ENCODE data around the gene ZDHHC18.

The ZDHHC18 gene

DNA sequence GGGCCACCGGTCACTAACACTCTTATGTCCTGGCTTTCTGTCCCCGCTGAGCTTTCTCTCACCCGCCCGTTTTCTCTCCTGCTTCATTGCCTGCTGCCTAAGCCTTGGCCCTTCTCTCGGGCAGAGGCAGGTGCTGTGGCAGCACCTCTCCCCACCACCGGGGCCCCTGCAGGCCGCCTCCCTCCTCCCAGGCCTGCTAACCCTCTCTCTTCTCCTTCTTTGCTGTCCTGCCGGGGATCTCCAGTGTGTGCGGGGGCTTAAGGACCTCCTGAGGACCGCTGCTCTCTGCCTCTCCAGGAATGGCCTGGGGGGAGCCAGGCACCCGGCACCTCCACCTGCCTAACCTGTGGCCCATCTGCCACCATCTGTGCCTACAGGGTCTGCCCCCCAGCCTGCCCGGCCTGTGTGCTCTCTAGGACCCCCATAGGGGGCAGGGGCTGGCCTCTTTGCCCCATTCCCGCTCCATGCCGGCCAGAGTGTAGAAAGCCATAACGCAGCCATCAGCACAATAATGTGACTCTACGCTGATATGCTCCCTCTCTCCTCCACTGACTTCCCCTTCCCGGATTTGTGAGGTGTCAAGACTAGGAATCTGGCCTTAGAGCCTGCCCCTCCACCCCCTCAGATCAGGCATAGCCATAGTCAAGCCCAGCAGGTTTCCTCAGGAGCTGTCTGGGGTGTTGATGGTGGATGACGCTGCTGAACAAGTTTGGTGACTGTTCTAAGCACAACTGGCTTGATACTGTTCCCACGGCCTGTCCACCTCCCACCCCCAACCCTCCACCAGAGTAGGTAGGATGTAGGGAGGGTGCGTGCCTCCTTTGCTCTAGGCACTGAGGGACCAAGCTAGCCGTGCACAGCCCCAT lies 30.3 kb downstream of the ZDHHC18 start:
- TF ChIP-seq GATA3 (IDR thresholded peaks at IDR 0.05; ENCODE audit: low read depth, low read length) (no peak), GATA2 (IDR thresholded peaks at IDR 0.05; ENCODE audit: low read depth, low read length) (no peak)

DNA sequence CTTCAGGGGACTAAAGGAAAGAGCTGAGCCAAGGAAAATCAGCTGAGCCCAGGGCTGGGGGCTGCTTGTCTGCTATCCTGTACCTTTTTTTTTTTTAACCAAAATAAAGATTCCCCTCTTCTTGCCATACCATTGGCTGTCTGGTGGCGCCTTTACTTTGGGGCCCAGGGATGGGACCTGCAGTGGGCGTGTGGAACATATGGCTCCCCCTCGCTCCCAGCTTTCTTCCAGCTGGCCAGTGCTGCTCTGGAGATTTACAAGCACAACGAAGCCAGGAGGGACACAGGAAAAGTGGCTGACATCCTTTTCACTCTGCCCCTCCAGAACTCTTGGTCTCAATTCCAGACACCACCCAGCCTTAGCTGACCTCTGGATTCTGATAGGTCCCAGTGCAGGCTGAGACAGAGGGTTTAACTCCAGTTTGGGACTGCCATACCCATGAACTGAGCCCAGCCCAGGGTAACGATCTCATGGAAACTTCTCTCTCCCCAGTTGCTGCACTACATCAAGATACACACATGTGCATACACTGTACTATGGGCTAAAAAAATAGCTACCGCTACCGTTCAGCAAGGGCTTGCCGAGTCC lies 31.1 kb downstream of the ZDHHC18 start:
- TF ChIP-seq GATA2 (IDR thresholded peaks at IDR 0.05; ENCODE audit: low read depth, low read length) (no peak), GATA3 (IDR thresholded peaks at IDR 0.05; ENCODE audit: low read depth, low read length) (no peak)

DNA sequence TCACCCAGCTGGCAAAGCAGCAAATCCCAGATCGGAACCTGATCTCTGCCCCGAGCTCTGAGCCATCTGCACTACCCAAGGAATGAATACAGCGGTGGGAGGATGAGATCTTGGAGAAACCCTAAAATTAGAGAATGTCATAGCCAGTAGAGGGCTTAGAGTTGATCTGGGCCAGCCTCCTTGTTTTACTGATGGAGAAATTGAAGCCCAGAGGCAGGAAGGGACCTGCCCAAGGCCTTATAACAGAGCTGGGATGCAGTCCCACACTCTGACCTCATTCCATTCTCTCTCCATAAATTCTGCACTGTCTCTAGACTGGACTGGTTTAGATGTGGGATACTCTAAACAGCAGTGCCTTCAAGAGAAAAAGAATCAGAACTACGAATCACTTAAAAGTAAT lies 31.7 kb downstream of the ZDHHC18 start:
- TF ChIP-seq GATA2 (IDR thresholded peaks at IDR 0.05; ENCODE audit: low read depth, low read length) (no peak), GATA3 (IDR thresholded peaks at IDR 0.05; ENCODE audit: low read depth, low read length) (no peak)

DNA sequence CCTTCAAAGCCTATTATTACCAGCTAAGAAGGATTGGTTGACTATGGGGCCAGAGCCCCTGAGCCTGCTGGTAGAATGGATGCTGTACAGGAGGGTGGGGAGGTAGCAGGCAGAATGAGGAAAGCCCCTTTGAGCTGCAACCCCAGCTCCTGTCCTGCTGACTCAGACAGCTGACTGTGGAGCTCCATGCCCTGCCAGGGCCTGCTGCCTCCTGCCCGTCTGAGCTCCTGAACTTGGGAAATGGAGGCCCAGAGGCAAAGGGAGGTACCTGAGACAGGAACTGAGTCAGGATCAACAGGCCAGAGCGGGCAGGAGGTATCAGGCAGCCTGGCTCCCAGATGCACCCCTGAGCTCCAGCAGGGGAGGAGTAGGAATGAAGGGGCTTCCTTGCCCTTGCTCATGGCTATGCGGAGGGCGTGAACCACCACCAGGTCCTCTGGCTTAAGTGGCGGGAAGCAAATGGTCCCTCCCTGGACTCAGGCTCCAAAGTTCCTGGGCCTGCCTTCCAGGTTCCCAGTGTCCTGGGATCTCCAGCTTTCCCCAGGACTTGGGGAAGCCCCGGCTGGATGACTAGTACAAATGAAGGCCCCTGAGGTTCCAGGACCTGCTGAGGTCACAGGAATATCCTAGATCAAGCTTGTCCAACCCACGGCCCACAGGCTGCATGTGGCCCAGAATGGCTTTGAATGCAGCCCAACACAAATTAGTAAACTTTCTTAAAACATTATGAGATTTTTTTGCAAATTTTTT lies 32.6 kb downstream of the ZDHHC18 start:
- TF ChIP-seq GATA3 (IDR thresholded peaks at IDR 0.05; ENCODE audit: low read depth, low read length) (no peak), GATA2 (IDR thresholded peaks at IDR 0.05; ENCODE audit: low read depth, low read length) (no peak)

DNA sequence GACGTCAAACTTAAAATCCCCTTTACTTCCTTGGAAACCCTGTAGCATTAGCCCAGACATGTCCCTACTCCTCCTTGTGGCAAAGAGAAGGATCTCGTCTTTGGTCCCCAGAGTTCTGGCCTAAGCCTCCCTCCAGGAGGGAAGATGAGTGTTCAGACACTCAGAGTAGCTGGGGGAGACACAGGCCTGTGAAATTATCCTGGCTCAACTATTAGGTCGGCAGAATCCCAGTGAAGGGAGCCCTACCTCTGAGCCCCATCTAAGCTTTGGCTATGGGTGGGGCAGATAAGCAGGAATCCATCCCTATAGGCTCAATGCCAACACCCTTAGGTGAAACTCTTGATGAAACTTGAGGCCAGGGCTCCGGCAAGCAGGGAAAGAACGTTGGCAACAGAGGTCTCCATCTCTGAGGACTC lies 34.8 kb downstream of the ZDHHC18 start:
- TF ChIP-seq GATA3 (IDR thresholded peaks at IDR 0.05; ENCODE audit: low read depth, low read length): no peak
- TF ChIP-seq GATA2 (IDR thresholded peaks at IDR 0.05; ENCODE audit: low read depth, low read length): no peak

DNA sequence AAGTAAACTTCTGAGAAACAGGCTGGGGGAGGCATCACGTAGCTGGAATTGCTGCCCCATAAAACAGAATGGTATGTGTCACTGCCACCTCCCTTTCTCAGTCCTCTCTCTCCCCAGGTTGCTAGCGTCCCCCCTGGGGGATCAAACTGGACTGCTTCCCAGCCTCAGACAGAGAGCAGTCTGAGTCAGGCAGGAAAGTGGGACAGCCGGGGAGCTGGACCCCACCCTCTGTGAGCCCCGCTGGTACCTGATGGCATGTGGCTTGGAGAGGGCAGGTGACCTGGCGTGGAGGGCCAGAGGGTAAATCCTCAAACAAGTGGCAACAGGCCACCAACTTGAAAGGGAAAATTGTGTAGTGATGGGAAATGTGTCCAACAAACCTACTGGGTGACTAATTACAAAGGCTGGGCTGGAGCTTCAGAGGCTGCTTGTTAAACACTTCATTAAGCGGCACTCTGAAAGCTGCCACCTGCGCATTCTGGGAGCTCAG lies 35.4 kb downstream of the ZDHHC18 start:
- no peak for TF ChIP-seq GATA3 (IDR thresholded peaks at IDR 0.05; ENCODE audit: low read depth, low read length)
- TF ChIP-seq GATA2 (IDR thresholded peaks at IDR 0.05; ENCODE audit: low read depth, low read length): no peak

DNA sequence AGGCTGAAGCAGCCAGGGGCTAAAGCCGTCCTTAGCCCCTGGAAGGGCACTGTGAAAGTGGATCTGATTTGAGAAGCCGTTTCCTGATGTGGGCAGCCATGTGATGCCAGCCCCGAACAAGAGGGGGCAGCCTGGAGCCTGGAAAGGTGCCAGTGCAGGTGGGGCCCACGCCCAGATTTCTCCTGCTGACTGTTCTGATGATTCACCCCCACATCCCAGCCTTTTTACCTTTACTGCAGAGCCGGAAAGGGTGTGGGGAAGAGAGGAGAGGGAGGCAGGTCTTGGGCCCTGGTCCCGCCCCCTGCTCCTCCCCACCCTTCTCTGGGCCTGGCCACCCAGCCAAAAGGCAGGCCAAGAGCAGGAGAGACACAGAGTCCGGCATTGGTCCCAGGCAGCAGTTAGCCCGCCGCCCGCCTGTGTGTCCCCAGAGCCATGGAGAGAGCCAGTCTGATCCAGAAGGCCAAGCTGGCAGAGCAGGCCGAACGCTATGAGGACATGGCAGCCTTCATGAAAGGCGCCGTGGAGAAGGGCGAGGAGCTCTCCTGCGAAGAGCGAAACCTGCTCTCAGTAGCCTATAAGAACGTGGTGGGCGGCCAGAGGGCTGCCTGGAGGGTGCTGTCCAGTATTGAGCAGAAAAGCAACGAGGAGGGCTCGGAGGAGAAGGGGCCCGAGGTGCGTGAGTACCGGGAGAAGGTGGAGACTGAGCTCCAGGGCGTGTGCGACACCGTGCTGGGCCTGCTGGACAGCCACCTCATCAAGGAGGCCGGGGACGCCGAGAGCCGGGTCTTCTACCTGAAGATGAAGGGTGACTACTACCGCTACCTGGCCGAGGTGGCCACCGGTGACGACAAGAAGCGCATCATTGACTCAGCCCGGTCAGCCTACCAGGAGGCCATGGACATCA lies 36.5 kb downstream of the ZDHHC18 start, which contains the start of gene SFN:
TSS of gene SFN (plus strand) at position 369 of the 904 bp plus-strand sequence. CDS start at position 433, 64 bp downstream.
- no peak for TF ChIP-seq GATA3 (IDR thresholded peaks at IDR 0.05; ENCODE audit: low read depth, low read length)
- TF ChIP-seq GATA2 (IDR thresholded peaks at IDR 0.05; ENCODE audit: low read depth, low read length): no peak

DNA sequence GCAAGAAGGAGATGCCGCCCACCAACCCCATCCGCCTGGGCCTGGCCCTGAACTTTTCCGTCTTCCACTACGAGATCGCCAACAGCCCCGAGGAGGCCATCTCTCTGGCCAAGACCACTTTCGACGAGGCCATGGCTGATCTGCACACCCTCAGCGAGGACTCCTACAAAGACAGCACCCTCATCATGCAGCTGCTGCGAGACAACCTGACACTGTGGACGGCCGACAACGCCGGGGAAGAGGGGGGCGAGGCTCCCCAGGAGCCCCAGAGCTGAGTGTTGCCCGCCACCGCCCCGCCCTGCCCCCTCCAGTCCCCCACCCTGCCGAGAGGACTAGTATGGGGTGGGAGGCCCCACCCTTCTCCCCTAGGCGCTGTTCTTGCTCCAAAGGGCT lies 37.2 kb downstream of the ZDHHC18 start:
- TF ChIP-seq GATA3 (IDR thresholded peaks at IDR 0.05; ENCODE audit: low read depth, low read length) (no peak), GATA2 (IDR thresholded peaks at IDR 0.05; ENCODE audit: low read depth, low read length) (no peak)

DNA sequence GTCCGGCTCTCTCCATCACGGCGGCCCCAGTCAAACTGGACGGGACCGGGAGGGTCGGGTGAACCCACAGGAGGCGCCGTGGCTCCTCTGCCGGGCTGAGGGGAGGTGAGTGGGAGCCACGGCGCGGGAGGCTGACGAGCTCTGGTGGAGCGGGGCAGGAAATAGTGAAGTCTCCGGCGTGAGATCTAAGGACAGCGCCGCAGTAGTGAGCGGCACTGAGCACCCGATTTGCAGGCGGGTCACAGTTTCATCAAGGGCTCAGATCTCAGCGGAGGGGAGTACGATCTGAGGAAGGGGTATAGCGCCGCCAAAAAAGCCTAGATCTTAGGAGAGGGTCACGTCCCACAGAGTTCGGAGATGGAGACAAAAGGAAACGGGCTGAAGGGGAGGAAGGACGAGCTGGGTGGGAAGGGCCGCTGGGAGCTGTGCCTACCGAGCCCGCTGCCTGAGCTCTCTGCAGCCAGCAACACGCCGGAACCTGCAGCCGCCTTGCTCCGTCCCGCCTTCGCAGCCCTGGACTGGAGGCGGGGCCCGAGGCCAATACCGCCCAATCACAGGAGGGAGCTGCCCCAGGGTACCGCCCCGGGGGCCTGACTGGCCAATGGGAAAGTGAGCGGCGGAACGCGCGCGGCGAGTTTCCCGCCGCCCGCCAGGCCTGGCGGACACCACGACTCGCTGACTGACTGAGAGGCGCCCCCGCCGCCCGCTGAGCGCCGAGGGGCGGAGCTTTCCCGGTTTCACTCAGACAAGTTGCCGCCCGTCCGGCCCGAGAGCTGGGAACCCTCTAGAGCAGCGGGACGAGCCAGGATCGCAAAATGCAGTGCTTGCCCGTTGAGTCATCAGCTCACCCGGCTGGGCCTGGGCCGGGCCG lies 38.4 kb downstream of the ZDHHC18 start:
- TF ChIP-seq GATA3 (IDR thresholded peaks at IDR 0.05; ENCODE audit: low read depth, low read length) (no peak), GATA2 (IDR thresholded peaks at IDR 0.05; ENCODE audit: low read depth, low read length) (no peak)

DNA sequence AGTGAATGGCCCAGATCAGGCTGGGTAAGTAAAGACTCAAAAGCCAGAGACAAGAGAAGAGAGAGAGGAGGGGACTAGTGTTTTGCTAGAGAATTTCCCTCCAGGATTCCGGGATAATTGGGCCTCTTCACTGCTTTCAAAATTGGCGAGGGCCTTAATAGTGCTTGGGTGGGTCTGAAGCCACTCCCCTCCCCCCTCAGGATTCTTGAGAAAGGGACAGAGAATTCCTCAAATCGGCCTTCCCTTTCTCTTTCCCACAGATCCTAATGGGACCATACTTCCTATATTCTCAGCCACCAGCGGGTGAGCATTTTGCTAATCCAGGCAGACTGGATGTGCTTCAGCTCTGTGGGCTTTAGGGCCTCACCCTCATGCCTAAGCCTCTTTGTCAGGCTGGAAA lies 48.4 kb downstream of the ZDHHC18 start:
- no peak for TF ChIP-seq GATA3 (IDR thresholded peaks at IDR 0.05; ENCODE audit: low read depth, low read length)
- no peak for TF ChIP-seq GATA2 (IDR thresholded peaks at IDR 0.05; ENCODE audit: low read depth, low read length)

DNA sequence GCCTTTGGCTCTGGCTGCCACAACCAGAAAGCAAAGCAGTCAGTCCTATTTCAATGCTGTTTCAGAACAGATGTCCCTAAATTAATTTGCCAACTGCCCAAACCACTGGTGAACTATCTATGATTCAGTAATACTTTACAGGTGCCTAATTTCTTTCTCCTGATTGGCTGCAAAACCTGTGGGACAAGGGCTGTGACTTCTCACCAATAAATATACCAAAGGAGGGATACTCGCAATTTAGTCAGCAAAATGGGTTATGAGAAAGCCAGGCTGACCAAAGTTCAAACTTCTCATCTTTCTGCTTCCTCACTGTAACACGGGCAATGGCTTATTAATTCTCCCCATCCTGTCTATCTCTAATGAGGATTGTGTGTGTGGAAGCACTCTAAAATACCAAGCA lies 50.8 kb downstream of the ZDHHC18 start:
- TF ChIP-seq GATA3 (IDR thresholded peaks at IDR 0.05; ENCODE audit: low read depth, low read length) (no peak), GATA2 (IDR thresholded peaks at IDR 0.05; ENCODE audit: low read depth, low read length) (no peak)

DNA sequence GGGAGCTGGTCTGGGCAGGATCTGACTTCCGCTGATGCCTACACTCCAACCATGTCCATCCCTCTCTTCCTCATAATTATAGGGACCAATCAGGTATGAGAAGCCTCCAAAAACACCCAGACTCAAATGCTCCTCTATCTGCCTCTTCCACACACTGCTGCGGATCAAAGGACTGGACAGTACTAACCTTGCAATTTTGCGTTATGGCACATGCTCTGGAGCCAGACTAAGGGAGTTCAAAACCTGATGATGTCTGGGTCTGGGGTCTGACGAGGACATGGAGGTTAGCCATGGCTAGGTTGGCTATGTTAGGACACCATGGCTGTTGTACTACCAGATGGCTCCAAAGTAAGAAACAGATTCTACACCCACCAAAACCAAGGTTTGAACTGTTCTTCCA lies 53.3 kb downstream of the ZDHHC18 start:
- no peak for TF ChIP-seq GATA3 (IDR thresholded peaks at IDR 0.05; ENCODE audit: low read depth, low read length)
- no peak for TF ChIP-seq GATA2 (IDR thresholded peaks at IDR 0.05; ENCODE audit: low read depth, low read length)
